OCI-LY3 (cell line): ENCODE measurements around the gene AP2A2.

Source experiments
- H2AFZ ChIP-seq: fragments of 200-600, 300-600 bp; shearing (Covaris generic); 2 replicates; pipeline ENCODE4 v1.6.0; 2014; ENCODE audit warnings: antibody characterized with exemption, low read depth, low read length
- H3K27ac ChIP-seq: fragments of 200-600, 300-600 bp; sonication (generic); 2 replicates; pipeline ENCODE4 v1.5.1; 2014; ENCODE audit warnings: mild to moderate bottlenecking, low read length, moderate library complexity, mixed read lengths
- H3K27me3 ChIP-seq: fragments of 200-600, 300-600 bp; sonication (generic); 2 replicates; pipeline ENCODE4 v1.6.1; 2014; ENCODE audit warnings: low read depth, low read length, mixed read lengths
- H3K36me3 ChIP-seq: fragments of 200-600, 300-600 bp; sonication (generic); replicated peaks from 2 replicates; pipeline ENCODE3; 2014; ENCODE audit warnings: low read depth, low read length, mixed read lengths
- H3K4me1 ChIP-seq: fragments of 300-600, 200-600 bp; sonication (generic); 2 replicates; pipeline ENCODE4 v1.6.1; 2014; ENCODE audit warnings: low read length, mixed read lengths
- H3K4me2 ChIP-seq: fragments of 200-600, 300-600 bp; sonication (generic); 2 replicates; pipeline ENCODE4 v1.6.1; 2014; ENCODE audit warnings: low read length, mixed read lengths
- H3K4me3 ChIP-seq: fragments of 300-600, 200-600 bp; sonication (generic); 2 replicates; pipeline ENCODE4 v1.5.1; 2014; ENCODE audit warnings: antibody characterized with exemption, mild to moderate bottlenecking, low read length, moderate library complexity
- H3K79me2 ChIP-seq: fragments of 300-600, 200-600 bp; shearing (Covaris generic); 2 replicates; pipeline ENCODE4 v1.6.1; 2014; ENCODE audit warnings: mild to moderate bottlenecking, low read length, mixed read lengths
- H3K9ac ChIP-seq: fragments of 300-600, 200-600 bp; shearing (Covaris generic); 2 replicates; pipeline ENCODE4 v1.6.0; 2014; ENCODE audit warnings: mild to moderate bottlenecking, low read length, moderate library complexity
- H3K9me3 ChIP-seq: fragments of 200-600, 300-600 bp; shearing (Covaris generic); 2 replicates; pipeline ENCODE4 v1.6.1; 2014; ENCODE audit warnings: low read length, mixed read lengths; ENCODE audit not compliant: insufficient read depth
- H4K20me1 ChIP-seq: fragments of 200-600, 300-600 bp; sonication (generic); 2 replicates; pipeline ENCODE4 v1.6.1; 2016; ENCODE audit warnings: low read length, mixed read lengths; ENCODE audit not compliant: insufficient read depth
- EZH2phosphoT487 ChIP-seq: fragments of 200-600 bp; shearing (Covaris generic); IDR thresholded peaks from 2 replicates; pipeline ENCODE4 v1.6.1; 2018; ENCODE audit warnings: antibody characterized with exemption, mixed run types, low read depth
- TF ChIP-seq, protein P1 (sequence below): fragments of 200-600, 300-600 bp; sonication (generic); IDR thresholded peaks from 2 replicates; pipeline ENCODE4 v1.5.1; 2014; ENCODE audit warnings: antibody characterized with exemption, low read length, low read depth

The AP2A2 gene

DNA sequence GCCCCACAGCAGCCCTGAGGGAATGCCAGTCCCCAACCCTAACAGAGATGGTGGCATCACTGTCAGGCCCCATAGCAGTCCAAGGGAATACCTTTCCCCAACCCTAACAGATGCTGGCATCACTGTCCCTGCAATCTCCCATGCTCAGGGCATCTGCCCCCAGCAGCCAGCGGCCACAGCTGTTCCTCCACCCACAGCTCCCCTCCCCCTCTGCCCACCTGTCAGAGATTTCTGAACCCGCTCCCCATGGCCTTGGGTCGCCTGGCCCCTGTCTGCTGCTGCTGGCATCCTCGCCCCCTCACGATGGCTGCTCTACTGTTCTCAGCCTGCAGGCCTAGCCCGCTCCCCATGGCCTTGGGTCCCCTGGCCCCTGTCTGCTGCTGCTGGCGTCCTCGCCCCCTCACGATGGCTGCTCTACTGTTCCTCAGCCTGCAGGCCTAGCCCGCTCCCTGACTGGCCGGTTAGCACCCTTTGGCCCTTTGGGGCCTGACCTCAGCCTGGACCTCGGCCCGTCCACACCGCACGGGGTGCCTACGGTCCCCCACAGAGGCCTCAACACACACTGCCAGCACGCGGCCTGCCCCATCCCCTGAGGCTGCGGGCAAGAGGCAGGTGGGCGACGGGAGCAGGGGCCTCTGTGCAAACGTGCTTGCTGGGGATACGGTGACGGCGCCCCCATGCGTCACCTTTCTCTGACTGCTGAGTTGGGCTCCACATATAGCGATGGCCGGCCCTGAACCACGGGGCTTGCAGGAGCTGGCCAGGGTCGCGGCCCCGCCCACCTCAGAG, 35.8 kb upstream of the AP2A2 start:
- Histone ChIP-seq H3K4me2 (no peak overlapping the region), H3K79me2 (no peaks in the 10 kb centered on the region), H3K36me3 (no peaks in the 10 kb centered on the region), H3K4me1 (no peaks in the 10 kb centered on the region), H3K9me3 (no peaks in the 10 kb centered on the region), H3K27ac (no peak overlapping the region), H2AFZ (no peak overlapping the region), H3K4me3 (no peak overlapping the region), H3K9ac (no peak overlapping the region), H3K27me3 (no peaks in the 10 kb centered on the region), H4K20me1 (no peaks in the 10 kb centered on the region)
- TF ChIP-seq EZH2phosphoT487, result no peak
- TF ChIP-seq, protein P1, sequence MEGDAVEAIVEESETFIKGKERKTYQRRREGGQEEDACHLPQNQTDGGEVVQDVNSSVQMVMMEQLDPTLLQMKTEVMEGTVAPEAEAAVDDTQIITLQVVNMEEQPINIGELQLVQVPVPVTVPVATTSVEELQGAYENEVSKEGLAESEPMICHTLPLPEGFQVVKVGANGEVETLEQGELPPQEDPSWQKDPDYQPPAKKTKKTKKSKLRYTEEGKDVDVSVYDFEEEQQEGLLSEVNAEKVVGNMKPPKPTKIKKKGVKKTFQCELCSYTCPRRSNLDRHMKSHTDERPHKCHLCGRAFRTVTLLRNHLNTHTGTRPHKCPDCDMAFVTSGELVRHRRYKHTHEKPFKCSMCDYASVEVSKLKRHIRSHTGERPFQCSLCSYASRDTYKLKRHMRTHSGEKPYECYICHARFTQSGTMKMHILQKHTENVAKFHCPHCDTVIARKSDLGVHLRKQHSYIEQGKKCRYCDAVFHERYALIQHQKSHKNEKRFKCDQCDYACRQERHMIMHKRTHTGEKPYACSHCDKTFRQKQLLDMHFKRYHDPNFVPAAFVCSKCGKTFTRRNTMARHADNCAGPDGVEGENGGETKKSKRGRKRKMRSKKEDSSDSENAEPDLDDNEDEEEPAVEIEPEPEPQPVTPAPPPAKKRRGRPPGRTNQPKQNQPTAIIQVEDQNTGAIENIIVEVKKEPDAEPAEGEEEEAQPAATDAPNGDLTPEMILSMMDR, result no peak

DNA sequence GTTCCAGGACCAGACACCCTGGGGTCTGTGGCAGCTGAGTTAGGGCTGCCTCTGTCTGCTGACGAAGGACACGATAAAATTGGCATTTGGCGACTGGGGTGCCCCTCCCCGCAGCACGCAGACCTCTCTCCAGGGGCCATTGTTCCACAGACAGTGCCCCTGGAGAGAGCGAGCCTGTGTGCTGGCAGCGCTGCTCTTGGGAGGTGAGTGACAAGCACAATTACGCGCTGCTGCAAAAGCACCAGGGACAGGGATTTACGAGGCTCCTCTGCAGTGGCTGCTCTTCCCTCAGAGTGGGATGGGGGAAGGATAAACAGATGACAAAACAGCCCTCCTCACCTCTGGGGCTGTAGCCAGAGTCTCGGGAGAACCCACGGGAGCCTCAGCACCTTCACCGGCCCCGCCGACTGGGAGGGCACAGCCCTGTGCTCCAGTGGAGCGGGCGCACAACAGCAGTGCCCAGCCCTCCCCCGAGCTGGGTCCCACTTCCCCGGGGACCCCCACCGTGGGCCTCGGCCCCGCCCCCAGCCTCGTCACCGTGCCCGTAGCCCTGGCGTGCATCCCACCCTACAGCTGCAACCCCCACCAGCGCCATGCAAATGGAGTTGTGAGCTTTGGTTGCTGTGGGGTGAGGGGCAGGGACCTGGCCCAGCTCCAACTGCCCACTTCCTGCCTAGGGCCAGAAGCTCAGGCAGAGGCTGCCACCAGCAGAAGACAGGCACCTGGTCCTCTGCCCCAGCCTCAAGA, 34.7 kb upstream of the AP2A2 start:
- no peaks in the 10 kb centered on the region for H3K36me3 ChIP-seq
- H4K20me1 ChIP-seq, result no peaks in the 10 kb centered on the region
- H3K27ac ChIP-seq, result no peak overlapping the region

DNA sequence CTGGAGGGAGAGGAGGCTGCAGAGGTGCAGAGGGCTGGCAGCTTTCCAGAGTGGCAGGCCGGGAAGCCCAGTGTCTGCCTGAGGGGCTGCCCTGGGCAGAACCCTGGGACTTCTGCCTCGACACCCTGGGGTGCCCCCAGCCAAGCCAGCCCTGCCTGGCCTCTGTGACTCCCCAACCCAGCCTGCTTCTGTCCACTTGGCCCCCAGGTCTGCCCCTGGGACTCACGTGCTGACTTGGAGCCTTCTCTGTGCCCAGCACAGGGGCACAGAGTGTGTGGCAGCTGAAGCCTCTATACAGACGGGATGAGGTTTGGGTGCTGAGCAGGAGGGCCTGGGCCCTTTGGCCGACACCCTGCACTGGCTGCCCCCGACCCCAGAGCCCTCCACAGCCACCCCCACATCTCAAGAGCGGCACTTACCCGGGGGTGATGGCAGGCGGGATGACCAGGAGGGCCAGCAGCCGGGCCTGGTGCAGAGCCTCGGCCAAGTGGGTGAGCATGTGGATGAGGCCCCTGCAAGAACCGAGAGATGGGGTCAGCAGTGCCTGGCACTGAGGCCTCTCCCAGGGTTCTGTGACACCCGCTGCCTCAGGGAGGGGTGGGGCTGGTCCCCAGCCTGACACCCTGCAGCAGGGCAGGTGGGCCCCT, 32.5 kb upstream of the AP2A2 start:
- Histone ChIP-seq H3K27ac (no peak overlapping the region), H3K9ac (no peak overlapping the region), H3K4me3 (no peak overlapping the region), H3K36me3 (no peaks in the 10 kb centered on the region), H3K9me3 (no peaks in the 10 kb centered on the region), H3K4me2 (no peak overlapping the region), H3K79me2 (no peaks in the 10 kb centered on the region), H4K20me1 (no peaks in the 10 kb centered on the region), H3K4me1 (no peaks in the 10 kb centered on the region), H3K27me3 (no peaks in the 10 kb centered on the region), H2AFZ (no peak overlapping the region)
- TF ChIP-seq, protein P1, result no peak
- TF ChIP-seq EZH2phosphoT487, result no peak

More for the DNA sequence above, 34.7 kb upstream of the AP2A2 start:
- no peak for TF ChIP-seq EZH2phosphoT487
- TF ChIP-seq, protein P1, result no peak
- Histone ChIP-seq H3K27me3 (no peaks in the 10 kb centered on the region), H3K4me1 (no peaks in the 10 kb centered on the region), H3K79me2 (no peaks in the 10 kb centered on the region), H3K4me3 (no peak overlapping the region), H3K9me3 (no peaks in the 10 kb centered on the region), H2AFZ (no peak overlapping the region), H3K9ac (no peak overlapping the region), H3K4me2 (no peak overlapping the region)

DNA sequence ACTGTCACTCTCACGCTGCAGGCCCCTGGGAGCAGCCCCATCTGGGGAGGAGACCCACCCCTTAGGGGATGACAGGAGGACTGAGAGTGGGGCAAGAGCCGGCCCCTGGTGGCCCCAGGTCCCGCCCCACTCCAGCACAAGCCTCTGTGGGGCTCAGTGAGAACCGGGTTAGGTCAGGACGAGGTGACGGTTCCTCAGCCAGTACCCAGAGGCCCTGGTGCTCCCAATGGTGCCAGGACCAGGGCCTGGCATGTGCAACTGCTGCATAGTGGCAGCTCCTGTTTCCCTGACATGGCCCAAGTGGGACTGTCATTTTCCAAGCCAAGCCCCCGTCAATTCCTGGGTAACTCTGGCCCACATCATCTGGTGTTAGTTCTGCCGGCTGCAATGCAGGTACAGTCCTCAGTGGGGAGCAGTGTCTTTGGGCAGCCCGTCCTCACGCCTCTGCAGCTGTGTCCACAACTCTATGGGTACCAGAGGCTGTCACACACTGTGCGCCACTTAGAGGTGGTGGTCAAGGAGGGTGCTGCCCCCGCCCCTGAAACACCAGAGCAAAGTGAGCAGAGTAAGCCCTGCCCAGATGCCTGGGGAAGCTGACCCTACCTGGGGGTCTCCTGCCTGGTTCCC, 31.0 kb upstream of the AP2A2 start:
- Histone ChIP-seq H3K36me3 (peaks cover 3% of the 10 kb centered on the region), H3K4me2 (no peak overlapping the region), H3K4me3 (no peak overlapping the region), H3K27ac (no peak overlapping the region), H2AFZ (no peak overlapping the region), H3K27me3 (no peaks in the 10 kb centered on the region), H4K20me1 (no peaks in the 10 kb centered on the region), H3K9ac (no peak overlapping the region), H3K4me1 (no peaks in the 10 kb centered on the region), H3K79me2 (no peaks in the 10 kb centered on the region), H3K9me3 (no peaks in the 10 kb centered on the region)
- TF ChIP-seq, protein P1, result no peak
- no peak for TF ChIP-seq EZH2phosphoT487
